PFSK-1 (cell line): ENCODE results near the gene GLOD5.

Experiments
- FOXP2 ChIP-seq: optimal IDR thresholded peaks from 2 replicates; pipeline ENCODE3; 2011; ENCODE audit warnings: borderline replicate concordance, control low read depth, inconsistent platforms; ENCODE audit not compliant: insufficient read depth; ENCODE audit errors: extremely low read length, extremely low read depth
- POLR2AphosphoS5 ChIP-seq: IDR thresholded peaks from 2 replicates; pipeline ENCODE4 v1.6.1; 2012; ENCODE audit warnings: low read depth, mild to moderate bottlenecking, control low read depth, low read length, moderate library complexity
- REST ChIP-seq, 2 experiments: IDR thresholded peaks; 2 replicates each; pipeline versions ENCODE4 v1.6.1 to v1.8.0; 2011 to 2012; ENCODE audit warnings: low read depth in 2 of 2, low read length in 2 of 2, control low read depth in 1 of 2, inconsistent platforms in 1 of 2, mild to moderate bottlenecking in 1 of 2, moderate library complexity in 1 of 2; ENCODE audit not compliant: insufficient read depth in 1 of 2
- SIN3A ChIP-seq: IDR thresholded peaks from 2 replicates; pipeline ENCODE4 v1.6.1; 2012; ENCODE audit warnings: mild to moderate bottlenecking, low read length, moderate library complexity, borderline replicate concordance; ENCODE audit not compliant: insufficient read depth
- TAF1 ChIP-seq: IDR thresholded peaks from 2 replicates; pipeline ENCODE4 v1.6.1; 2012; ENCODE audit warnings: low read length, control low read depth, borderline replicate concordance; ENCODE audit not compliant: insufficient read depth

The GLOD5 gene

GRCh38 chrX:48726596-48726995 is 35.0 kb upstream of the GLOD5 start:
- TF ChIP-seq REST (IDR thresholded peaks at IDR 0.05; ENCODE audit: insufficient read depth in 1 of 2, low read depth in 2 of 2, low read length in 2 of 2) (no peak), SIN3A (no peak), POLR2AphosphoS5 (no peak), FOXP2 (no peak), TAF1 (no peak)

GRCh38 chrX:48728653-48729052 is 32.9 kb upstream of the GLOD5 start:
- TF ChIP-seq POLR2AphosphoS5: no peak
- no peak for TF ChIP-seq SIN3A
- TF ChIP-seq REST (IDR thresholded peaks at IDR 0.05; ENCODE audit: insufficient read depth in 1 of 2, low read depth in 2 of 2, low read length in 2 of 2): no peak
- no peak for TF ChIP-seq FOXP2
- no peak for TF ChIP-seq TAF1

DNA sequence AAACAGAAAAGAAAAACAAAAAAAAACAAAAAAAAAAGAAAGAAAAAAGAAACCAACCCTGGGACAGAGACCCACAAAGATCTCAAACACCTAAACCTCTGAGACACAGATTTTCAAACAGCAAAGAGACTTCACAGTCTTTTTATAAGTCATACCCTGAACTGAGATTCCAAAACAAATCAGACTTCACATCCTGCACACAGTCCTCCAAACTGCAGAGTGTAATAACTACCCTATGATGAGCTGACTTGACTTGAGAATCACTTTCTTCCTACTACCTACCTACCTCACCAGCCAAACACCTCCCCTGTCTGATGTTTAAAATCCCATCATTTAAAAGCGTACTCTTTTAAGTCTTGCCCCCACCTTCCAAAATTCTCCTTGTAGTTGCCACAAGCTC is 25.2 kb upstream of the GLOD5 start:
- TF ChIP-seq REST (IDR thresholded peaks at IDR 0.05; ENCODE audit: insufficient read depth in 1 of 2, low read depth in 2 of 2, low read length in 2 of 2) (no peak), TAF1 (no peak), FOXP2 (no peak), SIN3A (no peak), POLR2AphosphoS5 (no peak)

- TF ChIP-seq POLR2AphosphoS5 (no peak), TAF1 (no peak)
Observed at GRCh38 chrX:48736878-48737212, 24.7 kb upstream of the GLOD5 start.

DNA sequence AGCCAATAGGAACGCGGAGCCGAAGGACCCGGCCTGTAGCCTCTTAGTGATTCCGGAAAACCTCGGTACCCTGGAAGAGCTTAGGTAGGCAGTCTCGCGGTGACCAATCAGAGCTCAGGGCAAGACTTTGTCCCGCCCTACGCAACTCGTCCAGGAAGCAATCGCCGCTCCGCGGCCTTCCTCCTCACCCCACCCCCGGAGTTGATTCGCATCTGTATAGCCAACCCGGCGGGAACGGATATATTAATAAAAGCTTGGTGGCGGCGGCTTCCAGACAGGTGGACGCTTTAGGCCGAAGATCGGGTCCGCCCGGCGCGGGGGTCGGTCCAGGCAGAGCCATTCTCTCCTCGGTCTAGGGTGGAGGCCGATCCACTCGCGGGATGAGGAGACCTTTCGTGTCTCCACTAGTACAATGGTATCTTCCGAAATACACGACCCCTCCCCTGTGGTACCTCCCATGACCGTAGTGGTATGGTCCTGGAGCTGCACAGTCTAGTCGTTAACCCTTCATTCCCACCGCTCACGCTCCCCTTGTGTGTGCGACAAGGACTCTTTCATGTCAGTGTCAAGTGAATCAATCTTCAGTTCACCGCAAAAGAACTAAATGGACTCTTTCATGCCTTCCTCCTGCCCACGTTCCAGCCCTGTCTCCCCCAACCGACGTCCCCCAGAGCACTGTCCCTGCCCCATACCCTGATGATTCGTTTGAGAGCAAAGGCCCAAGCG is 24.2 kb upstream of the GLOD5 start:
- TF ChIP-seq REST (IDR thresholded peaks at IDR 0.05; ENCODE audit: insufficient read depth in 1 of 2, low read depth in 2 of 2, low read length in 2 of 2) (no peak), TAF1 (peak; percentile 25; the same call in 1 of the 2 replicates), POLR2AphosphoS5 (peak; percentile 69), SIN3A (no peak)
